Measurements from ENCODE around the gene NEUROG2.

NEUROG2 gene

GRCh38 chr4:112552668-112553067, 36.7 kb upstream of the NEUROG2 start:
- H3K27ac ChIP-seq, result no peak overlapping the region
- TF ChIP-seq ZFX (IDR thresholded peaks at IDR 0.05), result no peak
- TF ChIP-seq, protein P1, sequence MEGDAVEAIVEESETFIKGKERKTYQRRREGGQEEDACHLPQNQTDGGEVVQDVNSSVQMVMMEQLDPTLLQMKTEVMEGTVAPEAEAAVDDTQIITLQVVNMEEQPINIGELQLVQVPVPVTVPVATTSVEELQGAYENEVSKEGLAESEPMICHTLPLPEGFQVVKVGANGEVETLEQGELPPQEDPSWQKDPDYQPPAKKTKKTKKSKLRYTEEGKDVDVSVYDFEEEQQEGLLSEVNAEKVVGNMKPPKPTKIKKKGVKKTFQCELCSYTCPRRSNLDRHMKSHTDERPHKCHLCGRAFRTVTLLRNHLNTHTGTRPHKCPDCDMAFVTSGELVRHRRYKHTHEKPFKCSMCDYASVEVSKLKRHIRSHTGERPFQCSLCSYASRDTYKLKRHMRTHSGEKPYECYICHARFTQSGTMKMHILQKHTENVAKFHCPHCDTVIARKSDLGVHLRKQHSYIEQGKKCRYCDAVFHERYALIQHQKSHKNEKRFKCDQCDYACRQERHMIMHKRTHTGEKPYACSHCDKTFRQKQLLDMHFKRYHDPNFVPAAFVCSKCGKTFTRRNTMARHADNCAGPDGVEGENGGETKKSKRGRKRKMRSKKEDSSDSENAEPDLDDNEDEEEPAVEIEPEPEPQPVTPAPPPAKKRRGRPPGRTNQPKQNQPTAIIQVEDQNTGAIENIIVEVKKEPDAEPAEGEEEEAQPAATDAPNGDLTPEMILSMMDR (conservative IDR thresholded peaks at IDR 0.05), result no peak

GRCh38 chr4:112550728-112551127, 34.7 kb upstream of the NEUROG2 start:
- TF ChIP-seq ZFX (IDR thresholded peaks at IDR 0.05), result no peak
- TF ChIP-seq, protein P1 (conservative IDR thresholded peaks at IDR 0.05), result no peak
- no peak overlapping the region for H3K27ac ChIP-seq

- no peak for TF ChIP-seq ZFX (IDR thresholded peaks at IDR 0.05)
- H3K27ac ChIP-seq, result no peak overlapping the region
These were observed 30.5 kb upstream of the NEUROG2 start for GRCh38 chr4:112546476-112546875.

DNA sequence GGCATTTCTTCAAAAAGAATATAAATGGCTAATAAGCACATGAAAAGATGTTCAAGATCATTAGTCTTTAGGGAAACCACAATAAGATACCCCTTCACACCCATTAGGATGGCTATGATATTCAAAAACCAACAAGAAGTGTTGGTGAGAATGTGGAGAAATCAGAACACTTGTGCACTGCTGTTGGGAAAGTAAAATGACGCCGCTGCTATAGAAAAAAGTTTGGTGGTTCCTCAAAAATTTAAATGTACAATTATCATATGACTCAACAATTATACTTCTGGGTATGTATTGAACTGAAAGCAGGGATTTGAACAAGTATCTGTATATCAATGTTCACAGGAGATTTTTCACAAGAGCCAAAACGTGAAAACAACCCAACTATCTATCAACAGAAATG, 29.4 kb upstream of the NEUROG2 start:
- TF ChIP-seq ZFX (IDR thresholded peaks at IDR 0.05), result no peak
- TF ChIP-seq, protein P1 (conservative IDR thresholded peaks at IDR 0.05), result no peak
- H3K27ac ChIP-seq, result no peak overlapping the region

- no peak overlapping the region for H3K27ac ChIP-seq
- no peak for TF ChIP-seq ZFX (IDR thresholded peaks at IDR 0.05)
- TF ChIP-seq, protein P1 (conservative IDR thresholded peaks at IDR 0.05), result no peak
These were observed 24.7 kb upstream of the NEUROG2 start for GRCh38 chr4:112540695-112541094.

DNA sequence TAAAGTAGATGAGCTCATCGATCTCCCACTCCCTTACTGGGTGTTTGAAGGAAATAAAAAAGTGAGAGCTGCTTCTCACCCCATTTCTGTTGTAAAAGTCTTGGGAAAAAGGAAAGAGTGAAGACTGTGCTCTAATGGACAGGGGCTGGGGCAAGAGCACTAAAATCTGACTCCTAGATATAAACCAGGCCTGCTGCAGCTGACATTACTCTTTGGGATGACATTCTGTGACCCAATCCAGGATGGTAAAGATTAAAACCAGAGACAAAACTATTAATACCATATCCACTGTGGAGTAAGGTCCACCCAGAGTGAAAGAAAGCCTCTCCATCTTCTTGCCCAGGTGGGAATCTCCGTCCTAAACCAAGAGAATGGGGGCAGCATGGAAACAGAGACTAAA, 20.1 kb upstream of the NEUROG2 start:
- TF ChIP-seq, protein P1 (conservative IDR thresholded peaks at IDR 0.05), result no peak
- no peak for TF ChIP-seq ZFX (IDR thresholded peaks at IDR 0.05)
- H3K27ac ChIP-seq, result no peak overlapping the region

- no peak overlapping the region for H3K27ac ChIP-seq
- TF ChIP-seq, protein P1 (conservative IDR thresholded peaks at IDR 0.05), result no peak
- TF ChIP-seq ZFX (IDR thresholded peaks at IDR 0.05), result no peak
These were observed 16.3 kb upstream of the NEUROG2 start for GRCh38 chr4:112532267-112532666.

GRCh38 chr4:112531146-112531545, 15.2 kb upstream of the NEUROG2 start:
- TF ChIP-seq, protein P1 (conservative IDR thresholded peaks at IDR 0.05), result no peak
- TF ChIP-seq ZFX (IDR thresholded peaks at IDR 0.05), result no peak
- no peak overlapping the region for H3K27ac ChIP-seq
